ENCODE measurements around the gene MMP19. TPM values are rescaled to one million over a fixed set of nuclear protein-coding genes. Genes with fewer than 3 reads are reported as not detected.

The MMP19 gene
- total RNA-seq, 1 experiment from 2014 or later: 2.3 TPM

GRCh38 chr12:55829967-55830600 is 12.7 kb downstream of the MMP19 start:
- Histone ChIP-seq H3K9me3 (ENCODE audit: control insufficient read depth in 1 of 2, insufficient read depth in 1 of 2, low read depth in 1 of 2, low read length in 2 of 2) (no peaks in the 10 kb centered on the region), H3K79me2 (ENCODE audit: insufficient read depth, low read length) (peaks cover 48% of the 10 kb centered on the region), H3K4me3 (replicated peaks in 1 of 2; ENCODE audit: low read depth in 1 of 2, low read length in 2 of 2) (peak overlapping the region; percentile 93 to 97), H3K4me2 (ENCODE audit: low read length) (peak overlapping the region; percentile 87), H3K9me2 (ENCODE audit: insufficient read depth) (no peaks in the 10 kb centered on the region), H3K9ac (ENCODE audit: low read length) (peak overlapping the region; percentile 85), H3K4me1 (ENCODE audit: control insufficient read depth in 1 of 2, insufficient read depth in 2 of 2, low read length in 2 of 2) (peaks cover 16 to 29% of the 10 kb centered on the region in 2 experiments; a peak in 3 of 4 replicates), H3K27ac (ENCODE audit: low read depth, low read length) (peak overlapping the region; percentile 87), H2AFZ (ENCODE audit: low read depth, low read length, poor library complexity, severe bottlenecking) (no peak overlapping the region), H3K27me3 (ENCODE audit: insufficient read depth, low read length) (no peaks in the 10 kb centered on the region), H3K36me3 (ENCODE audit: control insufficient read depth in 1 of 2, insufficient read depth in 2 of 2, low read length in 2 of 2) (peaks cover 1 to 13% of the 10 kb centered on the region in 2 experiments; a peak in 2 of 4 replicates), H4K20me1 (ENCODE audit: insufficient read depth) (no peaks in the 10 kb centered on the region)
- ChIA-PET RAD21 (ENCODE audit: low non-redundant PET in 1 of 2, low total read pairs in 2 of 2, uncharacterized antibody in 2 of 2, unreplicated experiment in 2 of 2) (interaction anchor here in 1 of 2 experiments (1.0 to 1.7 kb wide), 3 partner anchors 18 to 100 kb away, joined by 3 to 4 read pairs (median 4); no protein-coding TSS in a partner anchor), POLR2A (interaction anchor here (0.7 to 3.4 kb wide), 19 partner anchors 8 to 216 kb away, joined by 3 to 59 read pairs (median 6); partner anchors contain the start of genes MMP19, ORMDL2, PYM1 and RAB5B), CTCF (interaction anchor here (0.9 to 2.1 kb wide), 8 partner anchors 9 to 166 kb away, joined by 3 to 14 read pairs (median 4); partner anchors contain the start of genes ORMDL2 and SARNP)
- TSS peak; percentile 71 for BruUV-seq (replicated peaks)
- intact Hi-C loops (cut with micrococcal nuclease): loop anchor here (2.0 kb wide), 1 partner anchor 97 kb away; the partner anchor contains the start of gene PYM1
- DNase-seq (ENCODE audit: low read depth, low spot score) (no peak), ATAC-seq (peak; percentile 54)
- TF ChIP-seq FOSL1 (IDR thresholded peaks at IDR 0.05; ENCODE audit: low read depth): no peak
- TF ChIP-seq ZFX (IDR thresholded peaks at IDR 0.05): peak; percentile 32; the same call in 1 of the 2 replicates
- TF ChIP-seq MAX (IDR thresholded peaks at IDR 0.05): no peak; the same call in 1 of the 2 replicates
- TF ChIP-seq CTCF (IDR thresholded peaks at IDR 0.05 in 2 of 3, conservative IDR thresholded peaks at IDR 0.05 in 1 of 3; ENCODE audit: borderline replicate concordance in 1 of 3, insufficient read depth in 1 of 3, low read depth in 2 of 3, low read length in 2 of 3): no peak
- TF ChIP-seq ZBTB33 (IDR thresholded peaks at IDR 0.05; ENCODE audit: extremely low read depth, insufficient replicate concordance, low read length): no peak
- no peak for TF ChIP-seq ATF3 (IDR thresholded peaks at IDR 0.05)
- TF ChIP-seq YY1 (IDR thresholded peaks at IDR 0.05; ENCODE audit: extremely low read depth, insufficient replicate concordance, low read depth, low read length): no peak
- TF ChIP-seq EZH2 (IDR thresholded peaks at IDR 0.05): no peak
- TF ChIP-seq SRF (IDR thresholded peaks at IDR 0.05; ENCODE audit: low read depth): no peak
- TF ChIP-seq CBX3 (IDR thresholded peaks at IDR 0.05; ENCODE audit: low read depth): no peak
- no peak for TF ChIP-seq RAD21 (IDR thresholded peaks at IDR 0.05; ENCODE audit: low read depth)
- TF ChIP-seq REST (IDR thresholded peaks at IDR 0.05; ENCODE audit: low read depth): no peak
- no peak for TF ChIP-seq TCF7L2 (IDR thresholded peaks at IDR 0.05; ENCODE audit: borderline replicate concordance, extremely low read depth, insufficient read depth, insufficient read length)
- no peak for TF ChIP-seq EZH2phosphoT487 (IDR thresholded peaks at IDR 0.05; ENCODE audit: borderline replicate concordance)
- TF ChIP-seq ZNF274 (IDR thresholded peaks at IDR 0.05; ENCODE audit: low read depth, low read length): no peak
- TF ChIP-seq CEBPB (IDR thresholded peaks at IDR 0.05; ENCODE audit: low read depth): no peak
- TF ChIP-seq ELF1 (IDR thresholded peaks at IDR 0.05; ENCODE audit: borderline replicate concordance, low read depth): no peak
- TF ChIP-seq SIN3A (IDR thresholded peaks at IDR 0.05; ENCODE audit: low read depth): 0 out of 2 replicates have a peak, but pooled peaks have one; percentile 18
